NCI-H2171 (cell line): Measurements from ENCODE around the gene SVOP.
"Not testable (repeated sequence)": the region's sequence is repeated elsewhere in the genome, so short reads cannot be mapped to it uniquely, and the experiment has no call there.

Experiments
- DNase-seq: peaks from one replicate; lab custom pipeline; 2025; lab: John Stamatoyannopoulos, UW

SVOP gene

GRCh38 chr12:108884116-108885012, 136.5 kb downstream of the SVOP start:
- no peak for DNase-seq

DNA sequence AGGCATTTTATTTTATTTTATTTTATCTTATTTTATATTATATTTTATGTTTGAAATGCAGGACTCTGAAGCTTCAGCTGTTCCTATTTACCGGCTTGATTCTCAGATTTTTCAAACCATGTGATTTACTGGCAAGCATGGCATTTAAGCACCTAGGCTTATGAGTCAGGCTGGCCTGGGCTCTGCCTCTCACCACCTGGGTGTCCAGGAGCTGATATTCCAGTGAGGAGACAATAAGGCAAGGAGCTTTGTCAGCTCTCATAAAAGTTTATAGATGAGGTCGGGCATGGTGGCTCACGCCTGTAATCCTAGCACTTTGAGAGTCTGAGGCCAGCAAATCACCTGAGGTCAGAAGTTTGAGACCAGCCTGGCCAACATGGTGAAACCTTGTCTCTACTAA, 138.9 kb downstream of the SVOP start:
- no peak for DNase-seq

DNA sequence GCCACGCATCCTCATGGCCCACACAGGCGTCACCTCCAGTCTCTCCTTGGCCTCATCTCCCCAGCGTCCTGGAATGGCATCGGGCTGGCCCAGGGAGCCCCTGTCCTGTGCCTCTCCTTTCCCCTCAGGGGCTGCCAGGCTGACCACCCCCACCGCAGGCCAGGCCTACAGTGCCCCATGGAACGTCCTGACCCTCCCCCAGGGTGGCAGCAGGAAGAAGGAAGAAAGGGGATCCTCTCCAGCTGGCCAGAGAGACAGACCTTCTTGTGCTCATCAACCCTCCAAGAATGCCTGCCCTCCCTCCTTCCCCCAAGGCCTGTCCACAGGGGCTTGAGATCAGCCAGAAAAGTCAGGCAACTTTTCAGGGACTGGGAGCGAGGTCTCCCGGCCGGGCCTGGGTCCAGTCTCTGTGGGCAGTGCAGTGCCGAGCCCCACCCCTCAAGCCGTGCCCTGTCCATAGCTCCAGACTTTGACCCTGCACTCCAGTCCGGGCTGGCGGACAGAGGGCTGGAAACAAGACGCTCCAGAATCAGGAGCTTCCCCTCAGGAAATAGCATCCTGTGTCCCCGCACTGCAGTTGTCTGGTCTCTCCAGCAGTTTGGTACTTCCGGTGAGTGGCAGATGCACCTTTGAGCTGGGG, 141.1 kb downstream of the SVOP start, which contains the start of gene DAO:
TSS of gene DAO (plus strand) at position 478 of the 640 bp plus-strand sequence. CDS start 4,915 bp downstream, outside the sequence.
- DNase-seq = no peak

- DNase-seq = no peak
These were observed 144.3 kb downstream of the SVOP start for GRCh38 chr12:108876550-108876949.

- DNase-seq = no peak
These were observed 145.0 kb downstream of the SVOP start for GRCh38 chr12:108875682-108876361.

GRCh38 chr12:108875280-108875679, 145.6 kb downstream of the SVOP start:
- DNase-seq = no peak

- DNase-seq = no peak
These were observed 152.1 kb downstream of the SVOP start for GRCh38 chr12:108868781-108869180.

- not testable (repeated sequence) for DNase-seq
These were observed 154.8 kb downstream of the SVOP start for GRCh38 chr12:108866083-108866482.

- DNase-seq = no peak
These were observed 155.7 kb downstream of the SVOP start for GRCh38 chr12:108865169-108865568.

DNA sequence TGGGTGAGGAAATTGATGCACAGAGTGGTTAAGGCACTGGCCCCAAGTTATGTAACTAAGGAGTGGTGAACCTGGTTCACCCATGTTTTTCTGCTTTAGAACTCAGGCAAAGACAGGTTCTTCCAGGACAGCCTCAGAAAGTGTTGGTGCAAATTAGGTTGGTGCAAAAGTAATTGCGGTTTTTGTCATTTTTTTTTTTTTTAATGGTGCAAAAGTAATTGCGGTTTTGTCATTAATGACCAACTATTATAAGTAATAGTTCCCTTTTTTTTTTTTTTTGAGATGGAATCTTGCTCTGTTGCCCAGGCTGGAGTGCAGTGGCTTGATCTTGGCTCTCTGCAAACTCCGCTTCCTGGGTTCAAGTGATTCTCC, 158.3 kb downstream of the SVOP start:
- no peak for DNase-seq

DNA sequence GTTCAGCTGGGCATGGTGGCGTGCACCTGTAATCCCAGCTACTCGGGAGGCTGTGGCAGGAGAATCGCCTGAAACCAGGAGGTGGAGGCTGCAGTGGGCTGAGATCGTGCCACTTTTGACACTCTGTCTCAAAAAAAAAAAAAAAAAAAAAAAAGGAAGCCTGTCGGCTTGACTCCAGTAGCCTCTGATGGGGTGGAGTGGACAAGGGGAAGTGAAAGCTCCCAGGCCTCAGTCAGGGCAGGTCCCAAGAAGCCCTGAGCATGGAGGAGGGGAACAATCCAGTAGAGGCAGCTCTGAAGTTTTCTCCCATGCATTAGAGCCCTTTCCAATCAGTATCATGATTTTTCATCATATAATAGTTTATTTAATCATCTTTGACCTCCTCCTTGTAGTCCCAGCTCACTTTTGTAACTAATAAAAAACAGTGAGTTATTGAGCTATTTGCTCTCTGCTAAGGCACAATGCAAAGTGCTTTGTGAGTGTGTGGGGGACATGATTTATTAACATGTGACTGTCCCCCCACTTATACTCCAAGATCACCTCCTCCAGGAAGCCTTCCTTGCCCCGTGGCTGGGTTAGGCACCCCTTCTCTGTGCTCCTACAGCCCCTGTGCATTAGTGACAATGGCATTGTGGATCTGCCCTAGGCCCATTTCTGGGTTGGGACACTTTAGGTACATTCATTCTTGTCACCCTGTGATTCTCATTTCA, 158.8 kb downstream of the SVOP start:
- no peak for DNase-seq

DNA sequence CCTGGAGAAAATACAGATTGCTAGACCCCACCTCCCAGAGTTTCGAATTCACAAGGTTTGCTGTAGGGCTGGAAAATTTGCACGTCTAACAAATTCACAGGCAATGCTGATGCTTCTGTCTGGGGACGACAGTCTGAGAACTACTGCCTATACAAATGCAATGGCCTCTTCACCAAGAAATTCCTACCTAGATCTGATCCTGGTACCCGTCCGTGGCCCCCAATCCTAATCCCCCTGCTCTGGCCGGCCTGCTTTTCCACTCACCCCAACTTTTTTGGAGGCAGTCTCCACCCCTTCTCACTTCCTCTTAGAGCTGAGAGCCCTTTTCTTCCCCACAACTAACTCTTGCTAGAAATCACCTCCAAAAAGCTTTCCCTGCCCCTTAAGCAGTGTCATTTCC, 160.4 kb downstream of the SVOP start:
- DNase-seq = no peak

DNA sequence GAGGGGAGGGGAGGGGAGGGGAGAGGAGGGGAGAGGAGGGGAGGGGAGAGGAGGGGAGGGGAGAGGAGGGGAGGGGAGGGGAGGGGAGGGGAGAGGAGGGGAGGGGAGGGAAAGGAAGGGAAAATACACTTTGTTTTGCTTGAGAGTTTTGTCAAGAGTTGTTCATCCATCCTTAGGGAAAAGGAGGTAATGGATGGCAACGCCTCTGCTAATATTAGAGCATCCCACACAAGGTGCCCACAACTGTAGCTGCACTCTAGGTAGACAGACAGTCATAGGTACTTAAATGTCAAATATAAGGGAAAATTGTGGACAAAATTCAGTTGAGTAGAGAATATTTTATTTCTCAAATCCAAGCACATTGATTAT, 161.0 kb downstream of the SVOP start:
- no peak for DNase-seq

- DNase-seq = not testable (repeated sequence)
These were observed 161.5 kb downstream of the SVOP start for GRCh38 chr12:108859141-108859922.

DNA sequence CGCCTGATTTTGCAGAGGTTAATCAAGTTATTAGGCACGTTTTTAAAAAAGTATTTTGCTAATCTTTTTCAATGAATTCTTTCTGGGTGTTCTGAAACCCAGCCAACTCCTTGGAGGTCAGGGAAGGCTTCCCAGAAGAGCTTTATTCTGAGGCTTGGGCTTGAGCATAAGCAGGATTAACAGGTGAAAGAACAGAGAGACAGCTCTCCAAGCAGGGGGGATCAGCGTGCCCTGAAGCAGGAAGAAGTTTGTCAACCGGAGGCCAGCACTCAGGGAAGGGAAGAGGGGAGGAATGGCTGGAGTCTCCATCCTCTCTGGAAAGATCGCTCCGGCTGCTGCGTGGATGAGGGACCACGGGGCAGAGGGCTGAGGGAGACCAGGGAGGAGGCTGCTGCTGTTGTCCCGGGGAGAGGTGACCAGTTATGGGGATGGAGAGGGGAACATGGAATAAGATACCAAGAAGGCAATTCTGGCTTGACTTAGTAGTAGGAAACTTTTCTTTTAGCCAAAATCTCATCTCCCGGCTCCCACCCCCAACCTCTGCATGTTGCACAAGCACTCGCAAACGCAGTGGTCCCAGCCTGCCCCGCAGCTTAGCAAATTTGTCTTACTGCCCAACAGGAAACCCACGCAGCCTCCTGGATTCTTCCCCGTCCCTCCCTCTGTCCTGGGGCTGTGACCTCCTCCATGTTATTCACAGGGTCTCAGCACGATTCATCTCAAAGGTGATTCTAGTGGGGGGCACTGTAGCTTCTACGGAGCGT, 162.4 kb downstream of the SVOP start:
- DNase-seq = no peak
